HCT116 (cell line): ENCODE data around the gene IER5L.

ENCODE experiments used
- POLR2A ChIP-seq: IDR thresholded peaks from 2 replicates; pipeline ENCODE4 v1.7.0; 2011; ENCODE audit warnings: borderline replicate concordance; ENCODE audit not compliant: insufficient read depth, insufficient read length; ENCODE audit errors: extremely low read depth
- YY1 ChIP-seq: IDR thresholded peaks from 2 replicates; pipeline ENCODE4 v1.6.1; 2011; ENCODE audit warnings: low read length, low read depth, moderate library complexity, mild to moderate bottlenecking; ENCODE audit not compliant: insufficient replicate concordance; ENCODE audit errors: extremely low read depth
- TF ChIP-seq, protein P1 (sequence below), 3 experiments: fragments of 200-600 bp in 1 of 3; sonication (generic) in 1 of 3; IDR thresholded peaks in 2 of 3; conservative IDR thresholded peaks in 1 of 3; 2 replicates each; pipeline ENCODE4 v1.5.1; 2012 to 2017; ENCODE audit warnings: low read depth in 2 of 3, low read length in 2 of 3, antibody characterized with exemption in 1 of 3, borderline replicate concordance in 1 of 3, control low read depth in 1 of 3, mild to moderate bottlenecking in 1 of 3, mixed read lengths in 1 of 3, mixed run types in 1 of 3, moderate library complexity in 1 of 3; ENCODE audit not compliant: insufficient read depth in 1 of 3

DNA sequence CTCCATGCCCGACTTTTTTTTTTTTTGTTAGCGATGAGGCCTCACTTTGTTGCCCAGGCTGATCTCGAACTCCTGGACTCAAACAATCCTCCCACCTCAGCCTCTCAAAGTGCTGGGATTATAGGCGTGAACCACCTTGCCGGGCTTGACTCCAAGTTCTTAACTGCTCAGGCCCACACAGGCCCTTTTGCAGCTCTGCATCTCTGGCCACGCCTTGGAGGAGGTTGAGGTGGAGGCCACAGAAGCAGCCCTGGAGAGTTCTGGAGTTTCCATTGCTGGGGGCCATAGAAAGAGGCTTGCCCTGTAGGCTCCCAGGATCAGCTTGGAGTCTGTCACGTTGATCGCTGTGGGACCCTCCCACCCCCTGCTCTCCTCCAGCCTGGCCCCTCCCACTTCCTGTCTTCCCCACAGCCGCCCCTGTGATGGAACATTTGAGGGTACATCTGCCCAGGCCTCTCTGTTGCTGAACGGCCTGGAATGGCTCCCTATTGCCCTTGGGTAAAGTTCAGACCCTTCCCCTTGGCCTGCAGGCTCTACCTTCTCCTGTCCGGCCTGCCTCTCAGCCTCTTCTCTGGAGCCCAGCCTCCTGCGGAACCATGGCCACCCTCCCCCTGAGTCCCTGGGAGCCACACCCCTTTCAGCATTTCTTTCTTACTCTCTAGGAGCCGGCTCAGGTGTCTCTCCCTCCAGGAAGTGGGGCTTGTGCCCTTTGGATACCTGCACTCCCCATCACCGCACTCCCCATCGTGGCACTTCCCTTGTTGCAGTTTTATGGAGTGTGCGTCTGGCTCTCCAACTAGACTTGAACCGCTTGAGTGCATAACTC, 30.4 kb upstream of the IER5L start:
- TF ChIP-seq POLR2A (no peak), YY1 (no peak)
- TF ChIP-seq, protein P1, sequence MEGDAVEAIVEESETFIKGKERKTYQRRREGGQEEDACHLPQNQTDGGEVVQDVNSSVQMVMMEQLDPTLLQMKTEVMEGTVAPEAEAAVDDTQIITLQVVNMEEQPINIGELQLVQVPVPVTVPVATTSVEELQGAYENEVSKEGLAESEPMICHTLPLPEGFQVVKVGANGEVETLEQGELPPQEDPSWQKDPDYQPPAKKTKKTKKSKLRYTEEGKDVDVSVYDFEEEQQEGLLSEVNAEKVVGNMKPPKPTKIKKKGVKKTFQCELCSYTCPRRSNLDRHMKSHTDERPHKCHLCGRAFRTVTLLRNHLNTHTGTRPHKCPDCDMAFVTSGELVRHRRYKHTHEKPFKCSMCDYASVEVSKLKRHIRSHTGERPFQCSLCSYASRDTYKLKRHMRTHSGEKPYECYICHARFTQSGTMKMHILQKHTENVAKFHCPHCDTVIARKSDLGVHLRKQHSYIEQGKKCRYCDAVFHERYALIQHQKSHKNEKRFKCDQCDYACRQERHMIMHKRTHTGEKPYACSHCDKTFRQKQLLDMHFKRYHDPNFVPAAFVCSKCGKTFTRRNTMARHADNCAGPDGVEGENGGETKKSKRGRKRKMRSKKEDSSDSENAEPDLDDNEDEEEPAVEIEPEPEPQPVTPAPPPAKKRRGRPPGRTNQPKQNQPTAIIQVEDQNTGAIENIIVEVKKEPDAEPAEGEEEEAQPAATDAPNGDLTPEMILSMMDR (IDR thresholded peaks at IDR 0.05 in 2 of 3, conservative IDR thresholded peaks at IDR 0.05 in 1 of 3; ENCODE audit: borderline replicate concordance in 1 of 3, insufficient read depth in 1 of 3, low read depth in 2 of 3, low read length in 2 of 3): no peak
